HG03060 (cell line): ENCODE data around the gene CDC25B.
"Not testable (repeated sequence)": the region's sequence is repeated elsewhere in the genome, so short reads cannot be mapped to it uniquely, and the experiment has no call there.

ENCODE experiments used
- ATAC-seq: cut with Tn5 transposase; IDR thresholded peaks from one replicate; pipeline ENCODE4 v1.9.1; 2021; ENCODE audit warnings: low read depth, moderate number of reproducible peaks; ENCODE audit not compliant: unreplicated experiment

CDC25B gene

GRCh38 chr20:3784216-3784853, 11.8 kb upstream of the CDC25B start:
- no peak for ATAC-seq

GRCh38 chr20:3784863-3785239, 11.3 kb upstream of the CDC25B start:
- no peak for ATAC-seq

- no peak for ATAC-seq
These were observed 10.6 kb upstream of the CDC25B start for GRCh38 chr20:3785240-3786125.

DNA sequence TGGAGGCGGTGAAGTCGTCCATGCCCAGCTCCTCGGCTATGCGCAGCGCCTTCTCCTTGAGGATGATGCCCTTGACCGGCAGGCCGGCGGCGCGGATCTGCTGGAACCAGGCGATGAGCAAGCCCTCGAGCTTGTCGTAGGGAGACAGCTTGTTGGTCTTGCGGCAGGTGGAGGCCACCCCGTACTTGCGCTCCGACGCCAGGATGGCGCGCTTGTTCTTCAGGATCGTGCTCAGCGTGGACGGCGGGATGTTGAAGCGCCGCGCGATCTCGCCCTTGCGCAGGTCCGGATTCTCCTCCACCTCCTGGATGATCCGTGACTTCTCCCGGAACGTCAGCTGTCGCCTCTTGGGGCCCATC, 10.0 kb upstream of the CDC25B start:
- no peak for ATAC-seq

DNA sequence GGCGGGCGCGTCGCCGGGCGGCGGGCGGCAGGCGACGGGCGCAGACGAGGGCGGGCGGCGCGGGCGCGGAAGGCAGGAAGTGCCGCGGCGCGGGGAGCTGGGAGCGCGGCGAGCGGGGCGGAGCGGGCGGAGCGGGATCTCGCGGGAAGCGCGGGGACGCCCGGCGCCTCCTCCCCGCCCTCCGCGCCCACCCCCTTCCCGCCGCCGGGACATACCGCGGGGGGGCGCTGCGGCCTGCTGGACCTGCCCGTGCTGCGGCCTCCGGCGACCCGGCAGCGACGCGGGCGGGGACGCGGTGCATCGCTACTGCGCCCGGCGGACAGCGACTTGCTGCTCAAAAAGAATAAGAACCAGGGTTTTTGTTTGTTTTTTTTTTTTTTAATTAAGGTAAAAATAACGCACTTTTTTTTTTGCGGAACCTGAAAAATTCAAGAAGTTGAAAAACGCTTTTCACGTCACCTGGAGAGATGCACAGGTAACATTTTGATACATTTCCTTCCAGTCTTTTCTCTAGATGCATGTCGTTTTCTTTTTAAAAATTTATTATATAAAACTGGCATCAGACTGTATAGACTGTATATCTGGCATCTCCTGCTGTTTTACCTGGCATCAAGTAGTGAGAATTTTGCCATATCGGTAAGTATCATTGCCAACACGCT, 9.3 kb upstream of the CDC25B start, which contains the start of gene CENPB:
Gene CENPB, minus strand, starts transcription at position 76 of the 659 bp plus-strand sequence. CDS start 257 bp downstream, outside the sequence.
- ATAC-seq = no peak

GRCh38 chr20:3787324-3788014, 8.6 kb upstream of the CDC25B start:
- ATAC-seq = no peak

- ATAC-seq = no peak
These were observed 7.4 kb upstream of the CDC25B start for GRCh38 chr20:3788685-3789155.

GRCh38 chr20:3789201-3789600, 6.9 kb upstream of the CDC25B start:
- not testable (repeated sequence) for ATAC-seq

DNA sequence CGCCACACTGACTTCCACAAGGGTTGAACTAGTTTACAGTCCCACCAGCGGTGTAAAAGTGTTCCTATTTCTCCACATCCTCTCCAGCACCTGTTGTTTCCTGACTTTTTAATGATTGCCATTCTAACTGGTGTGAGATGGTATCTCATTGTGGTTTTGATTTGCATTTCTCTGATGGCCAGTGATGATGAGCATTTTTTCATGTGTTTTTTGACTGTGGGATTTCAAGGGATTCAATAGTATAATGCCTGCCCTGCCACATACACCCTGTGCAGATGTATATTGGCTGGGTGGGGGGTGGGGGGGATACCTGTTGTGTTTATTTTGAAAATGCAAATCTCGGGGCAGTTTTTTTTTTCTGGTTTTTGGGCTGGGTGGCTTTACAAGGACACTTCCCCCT, 1.9 kb upstream of the CDC25B start:
- ATAC-seq = not testable (repeated sequence)

DNA sequence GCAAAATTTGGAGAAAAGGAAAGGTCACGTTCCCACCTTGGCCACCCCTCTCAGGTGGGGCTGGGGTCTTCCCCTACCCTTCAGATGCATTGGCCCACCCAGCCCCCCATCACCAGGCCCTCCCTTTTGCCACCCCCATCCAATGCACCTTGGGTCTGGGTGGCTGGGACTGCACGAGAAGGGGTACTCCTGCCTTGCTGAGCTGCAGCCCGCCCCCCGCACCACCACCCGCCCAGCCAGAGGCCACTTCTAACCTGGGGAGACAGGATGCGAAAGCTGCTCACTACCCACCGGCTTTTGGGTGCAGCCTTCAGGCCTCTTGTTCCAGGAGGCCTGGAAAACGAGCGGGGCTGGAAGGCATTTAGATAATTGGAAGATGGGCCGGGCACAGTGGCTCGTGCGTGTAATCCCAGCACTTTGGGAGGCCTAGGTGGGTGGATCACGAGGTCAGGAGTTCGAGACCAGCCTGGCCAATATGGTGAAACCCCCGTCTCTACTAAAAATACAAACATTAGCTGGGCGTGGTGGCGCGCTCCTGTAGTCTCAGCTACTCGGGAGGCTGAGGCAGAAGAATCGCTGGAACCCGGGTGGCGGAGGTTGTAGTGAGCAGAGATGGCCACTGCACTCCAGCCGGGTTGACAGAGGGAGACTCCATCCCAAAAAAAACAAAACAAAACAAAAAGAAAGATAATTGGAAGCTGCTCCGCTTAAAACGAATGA, 1.2 kb upstream of the CDC25B start:
- no peak for ATAC-seq

- ATAC-seq = no peak
These were observed 541 bp downstream of the CDC25B start for GRCh38 chr20:3796477-3797225.

DNA sequence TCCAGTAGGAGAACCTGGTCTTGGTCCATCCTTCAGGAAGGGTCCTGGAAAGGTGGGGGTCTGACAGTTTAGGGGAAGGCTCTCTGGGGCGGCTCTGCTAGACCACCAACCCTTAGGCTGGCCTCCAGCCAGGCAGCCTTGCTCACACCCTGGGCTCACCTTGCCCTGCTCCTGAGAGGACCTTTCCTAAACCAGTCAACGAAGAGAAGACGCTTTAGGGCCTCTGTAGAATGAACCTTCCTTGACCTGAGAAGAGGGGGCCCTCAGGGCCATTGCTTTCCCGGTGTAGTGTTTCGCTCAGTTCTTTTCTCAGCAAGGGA, 1.1 kb downstream of the CDC25B start:
- no peak for ATAC-seq

DNA sequence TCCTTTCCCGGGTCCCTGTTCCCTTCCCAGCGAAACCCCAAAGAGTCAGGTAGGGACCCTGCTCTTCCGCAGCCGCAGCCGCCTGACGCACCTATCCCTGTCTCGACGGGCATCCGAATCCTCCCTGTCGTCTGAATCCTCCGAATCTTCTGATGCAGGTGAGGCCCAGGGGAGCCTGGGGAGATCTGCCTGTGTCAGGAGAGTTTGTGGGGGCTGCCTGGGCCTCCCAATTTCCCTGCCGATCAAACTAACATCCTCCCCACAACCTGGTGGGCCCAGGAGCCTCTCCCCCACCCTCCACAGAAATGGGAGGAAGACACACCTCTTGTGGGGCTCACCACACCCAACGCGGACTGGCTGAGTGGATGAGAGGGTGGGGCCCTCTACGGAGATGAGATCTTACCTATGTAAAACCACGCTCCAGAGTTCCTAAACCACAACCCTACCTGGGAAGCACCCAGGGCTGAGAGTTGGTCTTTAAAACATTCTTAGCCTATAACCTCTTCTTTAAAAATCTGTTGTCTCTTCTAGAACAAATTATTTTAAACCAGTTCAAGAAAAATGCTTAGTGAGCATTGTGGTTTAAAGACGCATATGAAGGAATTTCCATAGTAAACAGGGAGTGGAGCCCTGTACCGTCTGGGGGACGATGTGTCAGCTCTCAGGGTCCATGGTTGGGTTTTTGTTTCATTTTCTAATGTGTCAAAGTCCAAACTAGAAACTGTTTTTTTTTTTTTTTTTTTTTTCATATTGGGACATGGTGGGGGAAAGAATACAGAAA, 1.7 kb downstream of the CDC25B start:
- ATAC-seq = no peak

- ATAC-seq = no peak
These were observed 2.3 kb downstream of the CDC25B start for GRCh38 chr20:3798373-3798768.

DNA sequence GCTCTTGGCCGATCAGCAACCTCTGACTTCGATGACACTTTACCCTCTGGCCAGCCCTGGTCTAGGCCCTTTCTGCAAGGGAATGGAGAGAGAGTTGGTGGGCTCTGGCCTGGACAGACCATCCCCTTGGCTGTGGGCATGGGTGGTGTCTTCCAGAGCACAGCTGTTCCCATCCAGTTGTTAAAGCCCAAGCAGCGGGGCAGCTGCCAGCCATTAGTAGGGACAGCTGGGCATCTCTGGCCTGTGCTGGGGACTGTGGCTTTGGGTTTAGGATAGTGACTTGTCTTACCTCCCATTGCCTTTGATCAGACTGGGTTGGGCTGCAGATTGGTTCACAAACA, 2.8 kb downstream of the CDC25B start:
- ATAC-seq = no peak

DNA sequence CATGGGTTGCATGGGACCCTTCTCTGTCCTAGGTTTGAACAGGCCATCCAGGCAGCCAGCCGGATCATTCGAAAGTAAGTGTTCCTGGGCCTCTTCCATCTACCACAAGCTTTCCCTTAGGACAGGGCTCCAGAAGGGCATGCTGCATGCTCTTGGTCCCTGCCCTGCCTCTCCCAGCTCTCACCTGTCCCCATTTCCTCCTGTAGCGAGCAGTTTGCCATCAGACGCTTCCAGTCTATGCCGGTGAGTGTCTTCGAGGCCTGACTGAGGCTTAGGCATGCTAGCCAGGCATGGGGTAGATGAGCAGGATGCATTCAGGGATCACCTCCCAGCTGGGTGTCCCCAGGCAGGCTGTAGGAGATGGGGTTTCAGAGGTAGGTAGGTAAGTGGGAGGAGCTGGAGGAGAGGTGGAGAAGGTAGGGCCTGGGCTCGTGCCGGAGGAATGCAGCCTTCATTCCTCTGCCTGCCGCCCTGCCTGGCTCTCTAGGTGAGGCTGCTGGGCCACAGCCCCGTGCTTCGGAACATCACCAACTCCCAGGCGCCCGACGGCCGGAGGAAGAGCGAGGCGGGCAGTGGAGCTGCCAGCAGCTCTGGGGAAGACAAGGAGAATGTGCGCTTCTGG, 4.3 kb downstream of the CDC25B start:
- ATAC-seq = no peak

DNA sequence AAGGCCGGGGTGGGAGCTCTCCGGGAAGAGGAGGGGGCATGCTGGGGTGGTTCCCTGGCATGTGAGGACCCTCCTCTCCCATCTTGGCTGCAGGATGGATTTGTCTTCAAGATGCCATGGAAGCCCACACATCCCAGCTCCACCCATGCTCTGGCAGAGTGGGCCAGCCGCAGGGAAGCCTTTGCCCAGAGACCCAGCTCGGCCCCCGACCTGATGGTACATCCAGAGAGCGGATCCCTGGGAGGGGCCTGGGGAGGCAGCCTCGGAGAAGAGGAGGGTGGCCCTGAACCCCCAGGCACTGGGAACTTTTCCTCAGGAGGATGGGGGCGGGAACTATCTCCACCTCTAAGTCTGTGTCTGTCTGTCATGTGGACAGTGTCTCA, 4.8 kb downstream of the CDC25B start:
- no peak for ATAC-seq

DNA sequence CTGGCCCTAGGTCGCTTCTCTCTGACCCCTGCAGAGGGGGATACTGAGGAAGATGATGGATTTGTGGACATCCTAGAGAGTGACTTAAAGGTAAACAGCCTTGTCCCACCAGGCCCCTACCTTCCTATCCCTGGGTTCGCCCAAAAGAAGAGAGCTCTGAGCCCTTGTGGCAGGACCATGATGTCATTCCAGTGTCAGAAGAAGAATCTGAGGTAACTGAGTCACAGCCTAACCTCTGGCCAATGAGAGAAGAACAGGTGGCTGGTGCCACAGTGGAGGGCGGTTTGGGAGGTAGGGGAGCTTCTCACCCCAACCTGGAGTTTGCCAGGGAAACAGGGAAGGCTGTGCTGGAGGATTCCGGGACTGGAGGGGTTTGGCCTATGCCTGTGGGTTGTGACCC, 5.2 kb downstream of the CDC25B start:
- ATAC-seq = no peak

DNA sequence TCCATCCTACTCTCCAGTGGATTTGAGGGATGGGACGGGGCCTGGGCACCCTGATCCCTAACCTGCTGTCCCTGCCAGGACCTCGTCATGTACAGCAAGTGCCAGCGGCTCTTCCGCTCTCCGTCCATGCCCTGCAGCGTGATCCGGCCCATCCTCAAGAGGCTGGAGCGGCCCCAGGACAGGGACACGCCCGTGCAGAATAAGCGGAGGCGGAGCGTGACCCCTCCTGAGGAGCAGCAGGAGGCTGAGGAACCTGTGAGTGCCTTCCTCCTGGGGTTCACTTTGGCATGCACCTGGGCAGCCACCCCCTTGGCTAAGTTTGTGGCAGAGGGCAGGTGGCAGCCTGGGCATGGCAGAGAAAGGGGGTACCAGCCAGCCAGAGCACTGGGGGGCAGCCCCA, 5.7 kb downstream of the CDC25B start:
- no peak for ATAC-seq
